ENCODE measurements around the gene DAGLB. TPM values are rescaled to one million over a fixed set of nuclear protein-coding genes. Genes with fewer than 3 reads are reported as not detected.
"Not testable (repeated sequence)": the region's sequence is repeated elsewhere in the genome, so short reads cannot be mapped to it uniquely, and the experiment has no call there.

Gene DAGLB
- total RNA-seq, 1 experiment from 2014 or later: 33.6 TPM

GRCh38 chr7:6402041-6402440 lies 45.7 kb downstream of the DAGLB start:
- Mint-ChIP-seq H3K4me3 (no peak overlapping the region), H3K27ac (peak overlapping the region; percentile 84), H3K27me3 (ENCODE audit: low read depth) (no peaks in the 10 kb centered on the region), H3K36me3 (peaks cover 46% of the 10 kb centered on the region), H3K9me3 (no peaks in the 10 kb centered on the region), H3K4me1 (peaks cover 15% of the 10 kb centered on the region)
- POLR2A ChIA-PET: no interaction called here
- ATAC-seq (no peak), DNase-seq (ENCODE audit: low spot score) (no peak)
- TF ChIP-seq ZNF317 (CRISPR knock-in tag; IDR thresholded peaks at IDR 0.05; ENCODE audit: borderline replicate concordance, low read depth) (no peak), E2F1 (CRISPR knock-in tag; IDR thresholded peaks at IDR 0.05) (no peak), ZNF671 (CRISPR knock-in tag; IDR thresholded peaks at IDR 0.05) (no peak), TEAD1 (CRISPR knock-in tag; IDR thresholded peaks at IDR 0.05) (no peak)
- CTCF ChIA-PET: interaction anchor here (0.6 kb wide), 1 partner anchor 52 kb away, joined by 3 read pairs; no protein-coding TSS in a partner anchor

GRCh38 chr7:6401536-6401935 lies 46.2 kb downstream of the DAGLB start:
- CTCF ChIA-PET: no interaction called here
- TF ChIP-seq RELA (CRISPR knock-in tag; IDR thresholded peaks at IDR 0.05; ENCODE audit: borderline replicate concordance) (no peak), ERG (CRISPR knock-in tag; IDR thresholded peaks at IDR 0.05) (no peak), CTCF (IDR thresholded peaks at IDR 0.05) (no peak)
- no peak overlapping the region for H3K4me3 Mint-ChIP-seq
- no peaks in the 10 kb centered on the region for H3K9me3 Mint-ChIP-seq
- H3K4me1 Mint-ChIP-seq: peaks cover 15% of the 10 kb centered on the region
- no peak for DNase-seq (ENCODE audit: low spot score)
- POLR2A ChIA-PET: no interaction called here
- peak overlapping the region; percentile 74 for H3K27ac Mint-ChIP-seq
- peaks cover 46% of the 10 kb centered on the region for H3K36me3 Mint-ChIP-seq
- H3K27me3 Mint-ChIP-seq (ENCODE audit: low read depth): no peaks in the 10 kb centered on the region
- no peak for ATAC-seq

- peak overlapping the region; percentile 57; the same call in 1 of the 2 replicates for H3K27ac Mint-ChIP-seq
- H3K4me3 Mint-ChIP-seq; POLR2A ChIA-PET; DNase-seq (ENCODE audit: low spot score); ATAC-seq; H3K9me3 Mint-ChIP-seq; H3K27me3 Mint-ChIP-seq (ENCODE audit: low read depth): not testable (repeated sequence)
- peaks cover 49% of the 10 kb centered on the region for H3K36me3 Mint-ChIP-seq
- CTCF ChIA-PET: interaction anchor here (0.7 kb wide), 1 partner anchor 37 kb away, joined by 3 read pairs; no protein-coding TSS in a partner anchor
- peaks cover 17% of the 10 kb centered on the region for H3K4me1 Mint-ChIP-seq
These were observed 47.3 kb downstream of the DAGLB start for GRCh38 chr7:6400243-6401105.

GRCh38 chr7:6399351-6399750 lies 48.4 kb downstream of the DAGLB start:
- Mint-ChIP-seq H3K9me3 (no peaks in the 10 kb centered on the region), H3K36me3 (peaks cover 52% of the 10 kb centered on the region), H3K27me3 (ENCODE audit: low read depth) (no peaks in the 10 kb centered on the region), H3K4me1 (peaks cover 20% of the 10 kb centered on the region), H3K4me3 (no peak overlapping the region), H3K27ac (peak overlapping the region; percentile 92; the same call in 1 of the 2 replicates)
- ATAC-seq (no peak), DNase-seq (ENCODE audit: low spot score) (no peak)
- POLR2A ChIA-PET: no interaction called here
- CTCF ChIA-PET: interaction anchor here (0.6 to 0.9 kb wide), 2 partner anchors 37 to 334 kb away, joined by 3 to 4 read pairs; no protein-coding TSS in a partner anchor
- TF ChIP-seq ESRRA (CRISPR knock-in tag; IDR thresholded peaks at IDR 0.05; ENCODE audit: borderline replicate concordance): no peak
- no peak for TF ChIP-seq HMGA2 (CRISPR knock-in tag; IDR thresholded peaks at IDR 0.05)
- TF ChIP-seq ZNF263 (CRISPR knock-in tag; IDR thresholded peaks at IDR 0.05; ENCODE audit: low read depth): no peak
- TF ChIP-seq ATF6 (CRISPR knock-in tag; IDR thresholded peaks at IDR 0.05): no peak
- TF ChIP-seq ZNF138 (CRISPR knock-in tag; conservative IDR thresholded peaks at IDR 0.05): no peak
- no peak for TF ChIP-seq NR1H2 (CRISPR knock-in tag; IDR thresholded peaks at IDR 0.05)
- TF ChIP-seq FOXK1 (CRISPR knock-in tag; IDR thresholded peaks at IDR 0.05): no peak
- TF ChIP-seq ARID4B (CRISPR knock-in tag; IDR thresholded peaks at IDR 0.05; ENCODE audit: borderline replicate concordance): no peak
